Caki2 (cell line): ENCODE results near the gene HOPX. TPM values are rescaled to one million over a fixed set of nuclear protein-coding genes. Genes with fewer than 3 reads are reported as not detected.
"Not testable (repeated sequence)": the region's sequence is repeated elsewhere in the genome, so short reads cannot be mapped to it uniquely, and the experiment has no call there.

Source experiments
- DNase-seq: peaks from one replicate; pipeline ENCODE4 v3.0.0-alpha.2; 2015; ENCODE audit warnings: low read depth
- in situ Hi-C: cut with HindIII; loops from 2 replicates; pipeline ENCODE4 v1.10.0; 2016; ENCODE audit warnings: low sequenced_read_pairs, low pct_unique_long_range_greater_than_20kb, mixed read lengths
- total RNA-seq: library from RNA; depleted of rRNA; stranded (reverse); fragments of >200 nt; shearing (Covaris generic); gene quantifications from 2 replicates; pipeline ENCODE4 v1.2.3, GENCODE V29; 2014; ENCODE audit warnings: low replicate concordance

Gene HOPX
- total RNA-seq, 1 experiment from 2014 or later = not detected

- in situ Hi-C loops = no loop called here
- no peak for DNase-seq
Measured at GRCh38 chr4:56691425-56691824, 10.3 kb upstream of the HOPX start.

- in situ Hi-C loops = no loop called here
Measured at GRCh38 chr4:56690393-56690792, 9.3 kb upstream of the HOPX start.

DNA sequence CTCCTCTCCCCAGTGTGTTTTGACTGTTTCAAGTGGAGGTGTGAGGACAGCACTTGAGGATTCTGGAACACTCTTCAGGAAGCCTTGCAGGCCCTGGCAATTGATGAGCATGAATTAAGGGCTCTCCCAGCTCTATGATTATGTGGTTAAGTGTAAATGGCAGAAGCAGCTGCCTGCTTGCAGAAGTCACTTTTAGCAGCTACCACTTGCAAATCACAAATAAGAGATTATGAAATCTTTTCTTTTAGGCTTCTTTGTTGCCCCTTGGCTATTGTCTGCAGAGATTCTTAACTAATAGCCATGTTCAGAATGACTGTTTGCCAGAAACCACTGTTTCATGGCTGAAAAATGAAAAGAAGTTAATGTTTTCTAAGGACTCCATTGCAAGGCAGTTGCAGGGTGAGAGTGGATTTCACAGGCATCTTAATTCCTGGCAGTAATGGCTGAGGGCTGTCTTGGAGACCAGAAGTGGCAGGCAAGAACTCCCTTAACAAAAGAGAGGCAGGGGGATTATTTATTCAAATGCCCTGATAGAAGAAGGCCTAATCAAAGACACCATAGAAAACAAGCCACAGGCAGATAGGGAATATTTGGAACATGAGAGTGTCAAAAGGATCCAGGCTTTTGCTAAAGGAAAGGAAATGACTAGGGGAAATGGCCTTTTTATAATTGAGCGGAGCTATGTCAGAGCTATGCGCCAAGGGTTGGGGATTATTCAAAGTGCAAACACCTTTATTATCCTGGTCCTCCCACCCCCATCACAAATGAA is 8.3 kb upstream of the HOPX start:
- DNase-seq = no peak
- in situ Hi-C loops = no loop called here

More at GRCh38 chr4:56690393-56690792, 9.3 kb upstream of the HOPX start:
- no peak for DNase-seq

DNA sequence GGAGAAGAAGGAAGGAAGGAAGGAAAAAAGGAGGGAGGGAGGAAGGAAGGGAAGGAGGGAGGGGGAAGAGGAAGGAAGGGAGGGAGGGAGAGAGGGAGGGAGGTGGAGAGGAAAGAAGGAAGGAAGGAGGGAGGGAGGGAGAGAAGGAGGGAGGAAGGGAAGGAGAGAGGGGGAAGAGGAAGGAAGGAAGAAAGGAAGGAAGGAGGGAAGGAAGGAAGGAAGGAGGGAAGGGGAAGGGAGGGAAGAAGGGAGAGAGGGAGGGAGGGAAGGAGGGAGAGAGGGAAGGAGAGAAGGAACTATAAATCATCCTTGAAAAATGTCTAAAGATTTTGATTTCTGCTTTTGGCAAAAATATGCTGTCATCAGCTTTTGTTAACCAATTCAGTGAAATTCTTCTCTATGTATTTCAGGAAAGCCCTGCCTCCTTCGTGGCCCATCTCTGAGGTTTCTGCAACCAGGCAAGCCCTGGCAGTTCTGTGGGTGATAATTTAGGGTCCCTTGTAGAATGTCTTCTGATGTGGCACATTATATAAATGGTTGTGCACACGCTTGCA is 7.1 kb upstream of the HOPX start:
- no peak for DNase-seq
- in situ Hi-C loops = no loop called here

DNA sequence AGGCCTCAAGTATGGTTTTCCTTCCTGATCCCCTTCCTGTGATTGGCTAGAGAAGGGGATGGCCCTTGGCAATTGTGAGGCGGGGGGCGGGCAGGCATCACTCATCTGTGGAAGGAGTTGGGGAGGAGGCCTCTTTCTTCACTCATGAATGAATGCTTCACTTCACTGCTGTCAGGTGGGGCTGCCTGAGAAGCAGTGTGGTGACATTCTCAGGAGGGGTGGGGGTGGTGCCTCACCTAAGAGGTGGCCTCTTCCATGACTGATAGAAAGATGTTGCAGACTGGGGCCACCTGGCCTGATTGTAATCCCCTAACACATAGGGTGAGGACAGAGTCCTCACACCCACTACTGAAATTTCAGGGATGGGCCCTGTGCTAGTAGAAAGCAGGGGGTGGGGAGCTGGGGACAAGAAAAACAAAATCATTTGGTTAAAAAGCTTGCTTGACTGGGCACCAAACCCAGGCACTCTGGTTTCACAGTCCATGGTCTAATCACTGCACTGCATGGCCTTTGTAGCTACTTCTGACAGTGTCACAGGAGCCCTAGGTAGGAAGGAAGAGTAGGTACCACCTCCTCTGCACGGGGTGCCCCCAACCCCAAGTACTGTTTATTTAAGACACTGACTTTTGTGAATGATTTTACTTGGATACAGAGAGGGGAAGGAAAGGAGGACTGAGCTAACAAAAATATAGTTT is 5.6 kb upstream of the HOPX start:
- in situ Hi-C loops = no loop called here

GRCh38 chr4:56684320-56685050 is 3.4 kb upstream of the HOPX start:
- in situ Hi-C loops = no loop called here
- DNase-seq = no peak

More for the DNA sequence above, 5.6 kb upstream of the HOPX start:
- no peak for DNase-seq

GRCh38 chr4:56683455-56683854 is 2.4 kb upstream of the HOPX start:
- in situ Hi-C loops = no loop called here
- DNase-seq = no peak

DNA sequence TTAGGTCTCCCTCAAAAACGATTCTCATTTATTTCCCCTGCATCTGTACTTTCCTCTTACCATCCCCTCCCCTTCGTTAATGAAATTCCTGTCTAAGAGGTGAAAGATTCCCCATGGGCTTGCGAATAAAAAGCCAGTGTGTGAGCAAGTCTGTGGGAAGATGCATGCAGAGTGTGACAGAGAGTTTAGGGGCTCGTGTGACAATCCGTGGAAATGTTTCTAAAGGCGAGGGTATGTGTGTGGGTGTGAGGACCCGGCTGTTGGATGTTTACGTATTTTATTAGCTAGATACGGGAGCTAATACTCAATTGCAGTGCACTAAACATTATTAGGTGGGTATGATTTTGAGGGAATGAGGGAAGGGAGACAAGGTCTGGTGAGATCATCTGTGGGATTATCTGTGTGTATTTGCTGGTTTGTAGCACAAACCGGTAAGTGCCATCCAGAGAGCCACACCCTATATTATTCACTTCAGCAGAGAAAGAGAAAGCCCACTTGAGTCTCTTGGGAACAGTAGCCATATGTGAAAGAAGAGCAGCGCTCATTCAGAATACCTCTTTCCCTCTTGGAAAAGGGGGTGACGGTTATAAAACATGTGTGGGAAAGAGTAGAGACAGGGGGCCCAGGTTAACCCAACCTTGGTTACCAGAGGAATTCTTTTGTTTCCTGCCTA is 893 bp upstream of the HOPX start:
- DNase-seq = no peak
- in situ Hi-C loops = no loop called here

- DNase-seq = no peak
- in situ Hi-C loops = no loop called here
Measured at GRCh38 chr4:56680266-56680665, 830 bp downstream of the HOPX start.

- DNase-seq = no peak
- in situ Hi-C loops = no loop called here
Measured at GRCh38 chr4:56677711-56678110, 3.4 kb downstream of the HOPX start.

GRCh38 chr4:56674984-56675383 is 6.1 kb downstream of the HOPX start:
- peak; percentile 63 for DNase-seq
- in situ Hi-C loops = no loop called here

- DNase-seq = peak; percentile 15
- in situ Hi-C loops = no loop called here
Measured at GRCh38 chr4:56671860-56672259, 9.2 kb downstream of the HOPX start.

DNA sequence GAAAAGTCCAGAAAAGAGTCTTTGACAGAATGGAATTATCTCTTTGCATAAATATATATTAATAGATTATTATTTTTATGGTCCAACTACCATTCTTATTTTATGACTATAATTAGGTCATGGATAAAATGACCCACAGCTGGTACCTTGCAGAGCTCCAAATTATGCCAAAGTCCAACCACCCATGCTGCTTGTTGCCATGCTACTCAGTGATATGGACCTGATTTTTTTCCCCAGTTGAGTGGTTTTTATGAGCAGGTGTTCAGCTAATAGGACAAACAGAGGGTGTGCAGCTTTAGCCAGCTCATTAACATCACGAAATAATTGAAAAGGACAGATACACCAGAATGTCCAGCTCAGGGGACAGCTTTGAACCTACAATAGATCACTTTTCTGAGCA is 9.7 kb downstream of the HOPX start:
- in situ Hi-C loops = no loop called here
- no peak for DNase-seq

- DNase-seq = no peak
- in situ Hi-C loops = no loop called here
Measured at GRCh38 chr4:56668267-56668666, 12.8 kb downstream of the HOPX start.

- DNase-seq, in situ Hi-C loops: not testable (repeated sequence)
Measured at GRCh38 chr4:56667396-56667795, 13.7 kb downstream of the HOPX start.

GRCh38 chr4:56666279-56666678 is 14.8 kb downstream of the HOPX start:
- no peak for DNase-seq
- in situ Hi-C loops = no loop called here

DNA sequence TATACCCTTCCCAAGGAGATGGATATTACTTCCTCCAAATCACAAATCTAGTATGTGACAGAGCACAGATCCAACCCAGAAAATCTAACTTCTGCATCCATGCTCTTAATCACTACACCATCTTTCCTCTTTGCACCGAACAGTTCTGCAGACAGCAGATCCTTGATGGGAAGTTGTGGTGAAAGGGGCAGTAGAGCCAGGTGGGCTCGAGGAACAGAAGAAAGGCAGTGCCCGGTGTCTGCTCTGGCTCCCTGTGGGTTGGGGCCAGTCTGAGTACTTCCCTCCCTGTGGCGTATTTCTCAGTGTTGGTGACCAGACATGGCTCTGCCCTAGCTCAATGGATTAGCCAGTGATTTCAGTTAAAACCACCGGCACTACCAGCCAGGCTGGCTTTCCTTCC is 15.3 kb downstream of the HOPX start:
- in situ Hi-C loops = no loop called here
- DNase-seq = no peak

DNA sequence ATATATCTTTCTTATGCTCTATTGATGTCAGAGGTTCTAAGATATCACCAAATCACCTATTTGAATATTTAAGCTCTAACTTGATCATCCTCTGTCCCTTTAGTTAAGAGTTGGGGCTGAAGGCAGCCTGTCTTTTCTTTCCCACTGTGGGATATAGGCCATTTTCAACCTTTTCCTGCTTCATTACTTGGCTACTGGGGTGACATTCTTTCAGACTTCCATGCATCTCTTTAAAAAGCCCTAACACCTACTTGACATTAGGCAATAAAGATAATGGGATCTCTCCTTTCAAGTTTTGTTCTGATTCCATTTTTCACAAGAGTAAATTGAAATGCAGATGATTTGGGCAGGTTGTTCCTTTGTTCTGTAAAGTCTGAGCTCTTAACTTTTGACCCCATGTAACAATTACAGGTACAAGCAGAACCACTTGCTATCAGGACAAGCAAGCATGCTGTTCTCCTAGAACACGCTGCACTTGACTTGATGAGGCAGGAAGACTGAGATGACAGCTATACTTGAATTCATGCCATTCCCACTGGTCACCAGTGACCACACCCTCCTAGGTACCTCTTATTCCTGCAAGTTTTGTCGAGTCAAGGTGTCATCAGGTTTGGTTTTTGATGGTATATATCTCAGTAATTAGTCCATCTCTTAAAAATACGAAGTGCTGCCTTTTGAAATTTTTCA is 18.2 kb downstream of the HOPX start:
- no peak for DNase-seq
- in situ Hi-C loops = no loop called here
